Activated T-cell treated with anti-CD3 and anti-CD28 coated beads for 24 hours (primary cell): ENCODE results near the gene RIPOR3.

Experiments used
- DNase-seq: peaks from one replicate; pipeline ENCODE4 v3.0.0-alpha.2; 2020; ENCODE audit warnings: low read depth

The RIPOR3 gene

DNA sequence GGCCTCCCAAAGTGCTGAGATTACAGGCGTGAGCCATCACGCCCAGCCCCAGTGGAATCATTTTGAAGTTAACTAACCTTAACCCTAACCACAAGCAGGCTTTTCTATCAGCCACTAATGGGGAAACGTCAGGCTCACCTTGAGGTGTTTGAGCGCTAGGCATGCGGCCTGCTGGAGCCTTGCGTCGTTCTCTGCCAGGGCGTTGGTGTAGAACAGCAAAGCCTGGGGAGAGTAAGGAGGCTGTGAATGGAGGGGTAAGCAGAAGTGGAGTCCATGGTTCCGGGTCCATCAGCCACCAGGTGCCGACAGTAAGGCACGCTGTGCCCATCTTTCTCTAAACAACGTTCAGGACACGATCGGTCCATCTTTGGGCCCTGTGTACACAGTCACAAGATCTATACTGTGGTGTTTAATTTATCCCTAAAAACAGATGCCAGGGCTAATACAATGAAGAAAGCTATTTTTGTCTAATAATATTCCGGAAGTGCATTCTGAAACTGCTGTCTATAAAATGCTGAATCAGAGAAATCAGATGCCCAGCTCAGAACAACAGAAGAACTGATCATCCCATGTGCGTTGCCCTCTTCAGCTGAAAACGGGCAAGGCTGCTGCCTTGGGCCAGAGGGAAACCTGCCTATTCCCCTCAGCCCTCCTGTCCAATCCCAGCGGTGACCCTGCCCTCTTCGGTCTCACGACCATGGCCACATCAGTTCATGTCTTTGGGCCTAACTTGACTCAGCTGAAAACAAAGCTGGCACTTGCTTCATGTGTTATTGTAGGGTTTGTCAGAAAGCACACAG, 101.6 kb downstream of the RIPOR3 start:
- no peak for DNase-seq

DNA sequence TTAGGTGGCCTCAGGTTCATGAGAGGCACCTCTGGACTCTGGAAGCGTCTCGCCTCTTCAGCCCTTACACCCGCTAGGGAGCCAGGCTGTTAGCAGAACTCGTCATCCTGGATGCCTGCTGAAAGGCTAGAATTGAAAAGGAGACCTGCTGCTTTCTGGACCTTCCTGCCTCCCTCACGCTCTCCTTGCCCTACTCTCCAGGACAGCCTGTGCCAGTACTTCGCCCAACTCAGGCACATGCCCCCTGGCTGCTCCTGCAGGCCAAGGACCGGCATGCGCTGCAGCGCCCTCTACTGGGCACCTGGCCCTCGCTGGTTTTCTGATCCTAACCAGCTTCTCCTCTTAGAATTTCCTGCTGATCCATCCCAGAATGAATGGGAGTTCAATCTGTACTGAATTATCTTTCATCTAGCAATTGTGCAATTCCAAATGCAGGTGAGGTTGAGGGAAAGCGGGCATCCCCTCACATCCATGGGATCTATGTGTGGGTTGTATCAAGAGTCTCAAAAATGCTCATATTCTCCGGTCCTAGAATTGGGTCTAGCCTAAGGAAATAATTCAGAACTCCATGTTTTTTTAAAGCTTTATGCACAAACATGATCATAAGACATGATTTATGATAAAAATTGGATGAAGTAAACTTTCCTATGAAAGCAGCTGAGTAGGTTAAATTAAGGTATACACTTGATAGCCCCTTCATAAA, 103.2 kb downstream of the RIPOR3 start:
- peak; percentile 60 for DNase-seq

DNA sequence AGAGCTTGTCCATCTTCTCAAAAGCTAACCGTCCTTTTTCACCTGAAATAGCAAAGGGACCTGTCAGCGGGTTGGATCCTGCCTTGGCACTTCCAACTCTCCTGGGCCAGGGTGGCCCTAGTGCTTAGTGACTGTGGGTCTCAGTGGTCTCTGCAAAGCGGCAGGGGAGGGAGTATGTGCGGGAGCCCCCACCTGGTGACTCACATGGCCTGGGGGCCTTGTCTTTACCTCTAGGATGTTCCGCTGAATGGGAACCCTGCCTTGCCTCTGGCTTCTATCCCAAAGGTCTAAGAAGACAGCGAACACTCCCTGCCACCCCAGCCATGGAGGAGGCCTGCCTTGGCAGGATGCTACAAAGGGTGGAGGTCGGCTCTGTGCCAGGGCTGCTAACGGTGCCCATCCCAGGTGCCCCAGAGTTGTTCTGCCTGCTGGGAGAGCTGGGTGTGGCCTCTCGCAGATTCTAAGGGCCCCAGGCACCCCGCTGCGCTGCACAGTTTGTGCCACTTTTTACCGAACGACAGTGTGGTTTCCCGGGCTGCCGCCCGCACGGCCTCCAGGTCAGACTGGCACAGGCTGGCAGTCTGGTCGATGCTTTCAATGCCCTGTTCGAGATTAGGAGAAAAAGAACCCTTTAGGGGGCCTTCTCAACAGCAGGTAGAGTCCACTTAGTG, 103.9 kb downstream of the RIPOR3 start:
- no peak for DNase-seq

DNA sequence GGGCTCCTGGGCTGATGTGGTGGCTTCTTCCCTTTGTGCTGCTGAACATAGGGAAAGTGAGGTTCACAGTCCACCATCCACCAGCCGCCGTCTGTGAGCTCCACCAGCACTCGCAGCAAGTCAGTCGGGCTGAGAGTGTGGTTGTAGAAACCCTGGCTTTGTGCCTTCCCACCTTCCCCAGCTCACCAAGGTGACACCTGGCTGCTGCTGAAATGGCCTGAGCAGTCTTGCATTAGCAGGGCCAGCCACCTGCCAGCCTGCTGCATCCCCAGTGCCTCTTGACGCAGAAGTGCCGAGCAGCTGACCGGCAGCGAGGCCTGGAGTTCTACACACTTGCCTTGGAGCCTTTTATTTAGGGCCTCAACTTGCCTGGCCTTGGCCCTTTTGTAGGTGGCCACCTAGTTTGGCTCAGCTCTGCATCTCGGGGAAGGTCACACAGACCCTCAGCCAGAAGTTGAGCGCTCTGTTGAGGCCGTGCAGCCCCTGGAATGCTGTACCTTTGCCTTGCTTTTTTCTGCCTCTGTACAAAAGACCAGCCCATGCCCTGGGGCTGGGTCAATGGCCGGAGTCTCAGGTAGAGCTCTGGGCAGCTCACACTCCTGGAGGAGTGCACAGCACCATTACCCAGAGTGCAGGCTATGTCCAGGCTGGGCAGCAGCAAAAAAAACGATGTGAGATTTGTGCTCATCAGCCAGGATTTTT, 104.7 kb downstream of the RIPOR3 start:
- no peak for DNase-seq

DNA sequence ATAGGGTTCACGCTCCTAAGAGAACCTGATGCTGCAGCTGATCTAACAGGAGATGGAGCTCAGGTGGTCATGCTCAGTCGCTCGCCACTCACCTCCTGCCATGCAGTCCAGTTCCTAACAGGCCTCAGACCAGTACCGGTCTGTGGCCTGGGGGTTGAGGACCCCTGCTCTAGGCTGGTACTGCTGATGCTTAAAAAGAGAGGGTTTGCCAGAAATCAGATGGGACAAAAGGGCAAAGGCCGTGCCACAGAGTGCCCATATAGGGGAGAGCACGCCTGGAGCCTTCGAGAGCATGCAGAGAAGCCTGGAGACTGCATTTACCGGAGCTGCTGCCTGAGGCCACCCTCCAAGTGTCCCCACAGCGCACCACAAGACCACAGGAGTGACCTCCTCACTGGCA, 105.7 kb downstream of the RIPOR3 start:
- DNase-seq, result no peak

DNA sequence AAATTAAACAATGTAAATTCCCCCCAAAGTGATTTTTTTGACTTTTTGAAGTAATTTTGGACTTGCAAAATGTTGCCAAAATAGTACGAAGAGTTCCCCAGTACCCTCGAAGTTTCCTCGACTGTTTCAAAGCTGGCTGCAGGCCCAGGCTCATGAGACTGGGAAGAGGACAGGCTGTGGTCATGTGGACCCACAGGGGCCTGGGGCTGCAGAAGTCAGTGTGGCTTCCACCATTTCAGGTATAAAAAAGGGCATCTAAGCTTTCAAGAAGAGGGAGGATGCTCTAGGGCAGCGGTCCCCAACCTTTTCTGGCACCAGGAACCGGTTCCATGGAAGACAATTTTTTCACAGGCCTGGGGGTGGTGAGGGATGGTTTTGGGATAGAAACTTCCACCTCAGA, 106.1 kb downstream of the RIPOR3 start:
- no peak for DNase-seq

DNA sequence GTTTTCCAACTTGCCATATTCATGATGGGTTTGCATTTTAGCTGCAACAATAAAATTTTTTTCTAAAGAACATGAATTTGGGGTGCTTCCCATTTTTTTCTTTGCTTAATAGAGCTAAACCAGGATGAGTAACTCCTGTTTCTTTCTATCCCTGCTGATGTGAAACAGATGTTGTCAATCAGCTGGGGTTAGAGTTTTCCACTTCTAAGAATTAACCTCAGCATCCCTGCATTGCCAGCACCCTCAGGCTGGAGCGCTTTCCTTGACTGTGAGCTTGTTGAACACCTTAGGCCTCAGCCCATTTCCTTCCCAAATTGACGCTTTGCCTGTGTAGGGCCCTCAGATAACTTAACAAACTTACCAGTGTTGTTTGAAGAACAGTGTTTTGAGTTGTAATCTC, 106.7 kb downstream of the RIPOR3 start:
- DNase-seq, result no peak

DNA sequence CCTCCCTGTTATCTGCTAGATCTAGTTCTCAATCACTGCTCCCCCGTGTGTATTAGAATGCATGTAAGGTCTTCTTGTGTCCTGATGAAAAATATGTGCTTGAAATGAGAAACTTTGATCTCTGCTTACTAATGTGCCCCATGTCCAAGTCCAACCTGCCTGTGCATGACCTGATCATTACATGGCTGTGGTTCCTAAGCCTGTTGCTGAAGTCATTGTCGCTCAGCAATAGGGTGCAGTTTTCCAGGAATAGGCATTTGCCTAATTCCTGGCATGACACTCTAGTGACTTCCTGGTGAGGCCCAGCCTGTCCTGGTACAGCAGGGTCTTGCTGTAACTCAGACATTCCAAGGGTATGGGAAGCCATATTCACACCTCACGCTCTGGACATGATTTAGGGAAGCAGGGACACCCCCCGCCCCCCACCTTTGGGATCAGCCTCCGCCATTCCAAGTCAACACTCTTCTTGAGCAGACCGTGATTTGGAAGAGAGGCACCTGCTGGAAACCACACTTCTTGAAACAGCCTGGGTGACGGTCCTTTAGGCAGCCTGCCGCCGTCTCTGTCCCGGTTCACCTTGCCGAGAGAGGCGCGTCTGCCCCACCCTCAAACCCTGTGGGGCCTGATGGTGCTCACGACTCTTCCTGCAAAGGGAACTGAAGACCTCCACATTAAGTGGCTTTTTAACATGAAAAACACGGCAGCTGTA, 107.7 kb downstream of the RIPOR3 start:
- no peak for DNase-seq

DNA sequence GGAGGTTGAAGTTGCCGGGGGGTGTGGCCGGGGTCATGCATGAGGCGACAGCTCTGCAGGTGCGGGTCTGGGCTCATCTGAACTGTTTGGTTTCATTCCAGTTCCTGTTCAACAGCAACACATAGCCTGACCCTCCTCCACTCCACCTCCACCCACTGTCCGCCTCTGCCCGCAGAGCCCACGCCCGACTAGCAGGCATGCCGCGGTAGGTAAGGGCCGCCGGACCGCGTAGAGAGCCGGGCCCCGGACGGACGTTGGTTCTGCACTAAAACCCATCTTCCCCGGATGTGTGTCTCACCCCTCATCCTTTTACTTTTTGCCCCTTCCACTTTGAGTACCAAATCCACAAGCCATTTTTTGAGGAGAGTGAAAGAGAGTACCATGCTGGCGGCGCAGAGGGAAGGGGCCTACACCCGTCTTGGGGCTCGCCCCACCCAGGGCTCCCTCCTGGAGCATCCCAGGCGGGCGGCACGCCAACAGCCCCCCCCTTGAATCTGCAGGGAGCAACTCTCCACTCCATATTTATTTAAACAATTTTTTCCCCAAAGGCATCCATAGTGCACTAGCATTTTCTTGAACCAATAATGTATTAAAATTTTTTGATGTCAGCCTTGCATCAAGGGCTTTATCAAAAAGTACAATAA, 108.6 kb downstream of the RIPOR3 start:
- DNase-seq, result no peak

DNA sequence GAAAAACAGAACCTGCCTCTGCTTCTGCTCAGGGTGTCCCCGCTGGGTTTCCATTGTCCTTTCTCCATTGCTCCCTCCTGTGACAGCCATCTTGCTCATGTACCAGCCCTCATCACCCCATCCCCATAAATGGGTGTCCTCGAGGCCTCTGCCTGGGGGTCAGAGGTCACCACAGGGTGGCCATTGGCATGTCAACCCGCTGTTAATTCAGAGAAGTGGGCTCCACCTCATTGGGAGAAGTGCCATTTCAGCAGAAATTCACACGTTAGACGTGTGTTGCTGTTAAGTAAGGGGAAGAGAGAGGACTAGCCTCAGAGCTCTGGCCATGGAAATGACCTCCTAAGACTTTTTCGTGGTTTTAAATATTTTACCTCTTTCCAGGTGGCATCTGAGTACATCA, 109.2 kb downstream of the RIPOR3 start:
- no peak for DNase-seq

DNA sequence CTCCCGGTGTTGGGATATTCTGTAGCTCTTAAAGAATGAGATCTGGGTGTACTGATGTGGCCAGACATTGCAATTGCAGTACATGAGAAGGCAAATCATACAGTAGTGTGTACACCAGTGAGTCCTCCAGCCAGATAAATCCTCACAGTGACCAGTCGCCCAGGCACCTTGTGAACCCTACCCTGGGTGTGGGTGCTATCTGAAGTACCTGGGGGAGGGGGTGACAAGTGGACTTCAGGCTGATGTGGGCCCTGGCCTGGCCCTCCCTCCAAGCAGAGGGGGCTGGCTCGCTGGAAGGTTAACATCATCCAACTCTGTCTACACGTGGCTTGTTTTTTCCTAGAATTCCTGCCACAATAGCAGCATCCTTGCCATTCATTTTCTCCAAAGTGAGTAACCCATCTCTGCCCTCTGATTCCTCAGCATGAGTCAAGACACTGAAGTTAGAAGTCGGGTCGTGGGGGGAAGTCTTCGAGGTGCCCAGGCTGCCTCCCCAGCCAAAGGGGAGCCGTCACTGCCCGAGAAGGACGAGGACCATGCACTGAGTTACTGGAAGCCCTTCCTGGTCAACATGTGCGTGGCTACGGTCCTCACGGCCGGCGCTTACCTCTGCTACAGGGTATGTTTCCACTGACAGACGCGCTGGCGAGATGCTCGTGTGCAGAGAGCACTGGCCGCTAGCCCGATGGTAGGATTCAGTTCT, 110.3 kb downstream of the RIPOR3 start:
- no peak for DNase-seq

DNA sequence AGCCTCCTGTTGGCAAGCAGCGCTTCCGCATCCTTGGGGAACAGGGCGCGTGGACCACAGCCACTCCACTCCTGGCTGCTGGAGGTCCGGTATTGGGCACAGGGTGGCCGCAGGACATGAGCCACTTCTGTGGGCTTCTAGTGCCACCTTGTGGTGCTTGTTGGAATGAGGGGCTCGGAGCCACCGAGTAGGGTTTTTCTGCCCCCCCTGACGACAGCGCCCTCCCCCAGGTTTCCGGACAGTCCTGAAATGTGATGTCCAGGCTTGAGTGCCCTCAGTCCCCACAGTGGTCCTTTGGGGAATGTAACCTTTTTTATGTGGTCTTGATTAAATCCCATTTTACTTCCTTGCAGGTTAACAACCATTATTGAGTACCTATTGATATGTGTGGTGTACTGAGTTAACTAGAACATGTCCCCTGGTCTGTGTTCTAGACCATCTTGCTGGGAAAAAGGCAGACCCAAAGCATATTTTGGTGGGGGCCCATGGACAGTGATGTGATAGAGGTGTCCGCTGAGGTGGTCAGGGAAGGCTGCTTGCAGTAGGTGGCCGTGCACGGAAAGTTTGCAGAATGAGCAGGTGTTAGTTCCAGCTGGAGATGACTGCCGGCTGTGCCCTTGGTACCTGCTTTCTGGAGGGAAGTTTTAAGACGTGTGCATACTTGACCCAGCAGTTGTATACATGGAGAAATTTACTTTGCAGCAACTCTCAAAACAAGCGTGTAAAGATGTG, 111.2 kb downstream of the RIPOR3 start:
- peak; percentile 33 for DNase-seq

DNA sequence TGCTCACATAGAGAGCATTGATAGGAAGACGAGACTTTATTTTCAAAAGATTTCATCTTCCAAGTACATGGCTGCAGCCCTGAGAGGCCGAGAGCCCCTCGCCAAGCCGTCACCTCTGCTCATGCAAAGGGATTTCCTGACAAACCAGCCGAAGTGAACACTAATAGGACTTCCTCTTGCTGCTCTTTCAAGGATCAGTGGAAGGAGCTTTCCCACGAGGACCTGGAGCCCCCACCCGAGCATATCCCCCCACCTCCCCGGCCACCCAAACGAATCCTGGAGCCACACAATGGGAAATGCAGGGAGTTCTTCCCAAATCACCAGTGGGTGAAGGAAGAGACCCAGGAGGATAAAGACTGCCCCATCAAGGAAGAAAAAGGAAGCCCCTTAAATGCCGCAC, 111.8 kb downstream of the RIPOR3 start:
- DNase-seq, result no peak

DNA sequence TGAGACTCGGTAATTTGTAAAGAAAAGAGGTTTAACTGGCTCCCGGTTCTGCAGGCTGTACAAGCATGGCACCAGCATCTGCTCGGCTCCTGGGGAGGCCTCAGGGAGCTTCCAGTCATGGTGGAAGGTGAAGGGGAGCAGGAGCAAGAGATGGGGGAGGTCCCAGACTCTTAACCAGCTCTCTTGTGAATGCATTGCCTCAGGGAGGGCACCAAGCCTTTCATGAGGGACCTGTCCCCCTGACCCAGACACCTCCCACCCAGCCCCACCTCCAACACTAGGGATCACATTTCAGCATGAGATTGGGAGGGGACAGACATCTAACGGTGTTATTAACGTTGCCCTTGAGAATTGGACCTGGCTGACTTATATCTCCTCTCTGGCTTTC, 112.6 kb downstream of the RIPOR3 start:
- no peak for DNase-seq

DNA sequence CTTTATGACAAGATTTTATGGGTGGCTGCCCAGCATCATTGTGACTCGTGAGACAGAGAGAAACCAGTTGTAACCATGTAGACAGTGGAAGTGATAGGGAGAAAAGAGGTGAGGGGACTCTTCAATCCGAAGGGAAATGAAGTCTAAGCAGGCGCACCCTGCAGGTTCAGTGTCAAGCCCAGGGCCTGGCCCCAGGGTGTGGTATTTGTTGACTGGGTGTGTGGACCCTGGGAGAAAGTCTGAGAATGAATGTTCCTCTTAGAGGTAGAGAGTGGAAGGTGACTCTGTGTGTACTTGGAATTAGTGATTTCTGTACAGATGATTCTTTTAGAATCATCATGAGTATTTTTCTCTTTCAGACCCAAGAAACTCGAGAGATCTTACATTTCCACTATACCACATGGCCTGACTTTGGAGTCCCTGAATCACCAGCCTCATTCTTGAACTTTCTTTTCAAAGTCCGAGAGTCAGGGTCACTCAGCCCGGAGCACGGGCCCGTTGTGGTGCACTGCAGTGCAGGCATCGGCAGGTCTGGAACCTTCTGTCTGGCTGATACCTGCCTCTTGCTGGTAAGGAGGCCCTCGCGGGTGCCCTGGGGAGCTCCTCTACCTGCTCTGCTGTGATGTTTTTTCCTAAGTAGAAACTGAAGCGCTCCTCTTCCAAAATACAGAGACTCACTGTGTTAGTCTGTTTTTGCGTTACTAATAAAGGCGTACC, 113.1 kb downstream of the RIPOR3 start:
- no peak for DNase-seq

DNA sequence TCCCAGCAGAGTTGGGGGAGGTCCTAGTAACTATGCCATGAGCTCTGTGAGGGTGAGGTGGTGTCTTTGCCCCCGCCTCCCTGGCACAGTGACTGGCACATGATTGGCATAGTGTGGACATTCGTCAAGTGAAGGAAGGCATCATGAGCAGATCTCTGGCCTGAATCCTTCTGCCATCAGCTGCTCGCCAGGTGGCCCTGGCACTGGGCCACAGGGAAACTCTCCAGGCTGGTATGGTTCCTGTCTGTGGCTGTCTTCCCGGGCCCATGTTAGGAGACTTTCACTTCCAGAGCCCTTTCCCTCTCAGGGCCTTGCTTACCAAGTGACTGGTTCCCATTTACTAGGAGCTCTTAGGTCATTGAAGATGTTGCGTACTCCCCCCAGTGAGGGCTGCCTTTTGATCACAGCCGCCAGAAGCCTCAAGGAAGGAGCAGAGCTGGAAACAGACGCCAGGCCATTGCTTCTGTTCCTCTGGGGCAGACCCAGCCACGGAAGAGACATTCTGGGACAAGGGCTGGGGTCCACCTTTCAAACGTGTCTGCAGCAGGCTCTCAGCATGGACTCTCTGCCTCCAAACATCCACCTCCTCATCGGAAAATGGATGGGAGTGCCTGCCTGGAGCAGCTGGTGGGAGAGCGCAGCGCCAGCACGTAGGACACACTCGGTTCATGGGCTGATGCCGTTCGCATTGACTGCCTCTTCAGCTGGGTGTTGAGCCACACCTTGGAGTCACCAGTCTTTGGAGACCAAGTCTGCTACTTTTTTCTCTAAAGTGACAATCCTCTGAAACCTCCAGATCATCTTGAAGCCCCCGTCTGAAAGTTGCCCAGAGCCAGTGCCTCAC, 113.9 kb downstream of the RIPOR3 start:
- no peak for DNase-seq

DNA sequence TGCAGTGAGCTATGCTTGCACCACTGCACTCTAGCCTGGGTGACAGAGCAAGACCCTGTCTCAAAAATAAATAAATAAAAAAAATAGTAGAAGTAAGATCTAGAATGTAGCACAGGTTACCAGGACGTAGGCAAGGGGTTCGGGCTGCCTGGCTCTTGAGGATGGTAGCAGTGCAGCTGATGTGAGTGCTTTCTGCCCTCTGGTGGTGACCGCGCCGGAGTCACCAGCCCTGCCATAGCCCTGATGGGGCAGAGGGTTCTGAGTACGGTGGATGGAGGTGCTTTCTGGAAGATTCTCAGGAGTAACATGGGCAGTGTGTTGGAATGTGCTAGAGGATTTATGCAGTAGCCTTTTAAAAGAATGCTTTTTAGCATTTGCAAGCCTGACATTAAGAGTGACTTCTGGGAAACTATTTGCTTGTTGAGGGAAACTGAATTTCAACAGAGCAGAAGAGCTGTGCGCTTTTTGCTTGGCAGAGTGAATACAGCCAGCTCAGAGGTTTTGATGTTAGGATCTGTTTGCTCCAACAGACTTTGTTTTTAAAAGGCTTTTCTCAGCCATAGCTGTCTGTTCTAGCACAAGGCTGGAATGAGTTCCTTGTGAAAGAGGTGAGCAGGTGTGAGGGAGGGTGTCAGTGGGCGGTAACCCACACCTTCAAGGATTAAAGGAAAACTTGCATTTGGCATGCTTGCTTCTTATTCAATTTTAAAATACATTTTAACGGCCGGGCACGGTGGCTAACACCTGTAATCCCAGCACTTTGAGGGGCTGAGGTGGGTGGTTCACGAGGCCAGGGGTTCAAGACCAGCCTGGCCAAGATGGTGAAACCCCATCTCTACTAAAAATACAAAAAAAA, 115.2 kb downstream of the RIPOR3 start:
- peak; percentile 55 for DNase-seq
